Ishikawa (cell line): ENCODE data around the gene GPR84.

Experiments used
- CEBPB ChIP-seq: IDR thresholded peaks from 2 replicates; pipeline ENCODE4 v1.6.1; 2012
- CREB1 ChIP-seq: IDR thresholded peaks from 2 replicates; pipeline ENCODE4 v1.6.1; 2012; ENCODE audit warnings: low read depth
- EGR1 ChIP-seq: IDR thresholded peaks from 2 replicates; pipeline ENCODE4 v1.6.1; 2012
- EP300 ChIP-seq: IDR thresholded peaks from 2 replicates; pipeline ENCODE4 v1.6.1; 2012; ENCODE audit warnings: borderline replicate concordance
- FOXM1 ChIP-seq: IDR thresholded peaks from 2 replicates; pipeline ENCODE4 v1.6.1; 2012; ENCODE audit warnings: low read depth, borderline replicate concordance
- MAX ChIP-seq: IDR thresholded peaks from 2 replicates; pipeline ENCODE4 v1.6.1; 2012
- NFIC ChIP-seq: IDR thresholded peaks from 2 replicates; pipeline ENCODE4 v1.6.1; 2012
- RAD21 ChIP-seq: IDR thresholded peaks from 2 replicates; pipeline ENCODE4 v1.6.1; 2012; ENCODE audit warnings: low read depth
- TAF1 ChIP-seq: IDR thresholded peaks from 2 replicates; pipeline ENCODE4 v1.6.1; 2012; ENCODE audit warnings: low read depth, mild to moderate bottlenecking
- TCF12 ChIP-seq: IDR thresholded peaks from 2 replicates; pipeline ENCODE4 v1.6.1; 2012; ENCODE audit warnings: low read depth
- TEAD4 ChIP-seq: IDR thresholded peaks from 2 replicates; pipeline ENCODE4 v1.6.1; 2012
- YY1 ChIP-seq: IDR thresholded peaks from 2 replicates; pipeline ENCODE4 v1.6.1; 2012; ENCODE audit warnings: low read depth
- ZBTB7A ChIP-seq: IDR thresholded peaks from 2 replicates; pipeline ENCODE4 v1.6.1; 2012; ENCODE audit warnings: low read depth
- TF ChIP-seq, protein P1 (sequence below): IDR thresholded peaks from 2 replicates; pipeline ENCODE4 v1.6.1; 2012; ENCODE audit warnings: low read depth, mild to moderate bottlenecking
- TF ChIP-seq, protein P2 (sequence below): IDR thresholded peaks from 2 replicates; pipeline ENCODE4 v1.6.1; 2012

GPR84 gene

DNA sequence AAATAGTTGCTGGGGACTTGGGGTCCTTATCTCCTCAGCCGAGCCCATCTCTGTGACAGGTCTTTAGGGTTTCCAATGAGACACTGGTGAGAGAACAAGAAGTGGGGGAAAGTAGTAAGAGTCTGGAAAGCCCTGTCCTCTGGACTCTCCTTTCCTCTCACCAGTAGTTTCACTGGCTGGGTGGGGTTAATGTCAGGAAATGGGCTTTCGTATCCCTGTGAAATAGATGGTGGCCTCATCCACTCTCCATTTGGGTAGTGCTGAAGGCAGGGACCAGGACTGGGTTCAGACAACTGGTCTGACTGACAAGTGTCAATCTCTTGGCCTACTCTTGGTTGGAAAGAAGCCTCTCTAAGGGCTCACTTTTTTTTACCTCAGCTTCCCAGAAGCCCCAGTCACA lies 12.7 kb upstream of the GPR84 start:
- TF ChIP-seq NFIC: no peak
- TF ChIP-seq, protein P1, sequence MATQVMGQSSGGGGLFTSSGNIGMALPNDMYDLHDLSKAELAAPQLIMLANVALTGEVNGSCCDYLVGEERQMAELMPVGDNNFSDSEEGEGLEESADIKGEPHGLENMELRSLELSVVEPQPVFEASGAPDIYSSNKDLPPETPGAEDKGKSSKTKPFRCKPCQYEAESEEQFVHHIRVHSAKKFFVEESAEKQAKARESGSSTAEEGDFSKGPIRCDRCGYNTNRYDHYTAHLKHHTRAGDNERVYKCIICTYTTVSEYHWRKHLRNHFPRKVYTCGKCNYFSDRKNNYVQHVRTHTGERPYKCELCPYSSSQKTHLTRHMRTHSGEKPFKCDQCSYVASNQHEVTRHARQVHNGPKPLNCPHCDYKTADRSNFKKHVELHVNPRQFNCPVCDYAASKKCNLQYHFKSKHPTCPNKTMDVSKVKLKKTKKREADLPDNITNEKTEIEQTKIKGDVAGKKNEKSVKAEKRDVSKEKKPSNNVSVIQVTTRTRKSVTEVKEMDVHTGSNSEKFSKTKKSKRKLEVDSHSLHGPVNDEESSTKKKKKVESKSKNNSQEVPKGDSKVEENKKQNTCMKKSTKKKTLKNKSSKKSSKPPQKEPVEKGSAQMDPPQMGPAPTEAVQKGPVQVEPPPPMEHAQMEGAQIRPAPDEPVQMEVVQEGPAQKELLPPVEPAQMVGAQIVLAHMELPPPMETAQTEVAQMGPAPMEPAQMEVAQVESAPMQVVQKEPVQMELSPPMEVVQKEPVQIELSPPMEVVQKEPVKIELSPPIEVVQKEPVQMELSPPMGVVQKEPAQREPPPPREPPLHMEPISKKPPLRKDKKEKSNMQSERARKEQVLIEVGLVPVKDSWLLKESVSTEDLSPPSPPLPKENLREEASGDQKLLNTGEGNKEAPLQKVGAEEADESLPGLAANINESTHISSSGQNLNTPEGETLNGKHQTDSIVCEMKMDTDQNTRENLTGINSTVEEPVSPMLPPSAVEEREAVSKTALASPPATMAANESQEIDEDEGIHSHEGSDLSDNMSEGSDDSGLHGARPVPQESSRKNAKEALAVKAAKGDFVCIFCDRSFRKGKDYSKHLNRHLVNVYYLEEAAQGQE: peak; percentile 39; the same call in 1 of the 2 replicates

- no peak for TF ChIP-seq EP300
- no peak for TF ChIP-seq YY1
- no peak for TF ChIP-seq CEBPB
- TF ChIP-seq EGR1: no peak
- no peak for TF ChIP-seq FOXM1
- TF ChIP-seq TCF12: no peak
- TF ChIP-seq, protein P1: no peak
- TF ChIP-seq CREB1: no peak
- TF ChIP-seq, protein P2, sequence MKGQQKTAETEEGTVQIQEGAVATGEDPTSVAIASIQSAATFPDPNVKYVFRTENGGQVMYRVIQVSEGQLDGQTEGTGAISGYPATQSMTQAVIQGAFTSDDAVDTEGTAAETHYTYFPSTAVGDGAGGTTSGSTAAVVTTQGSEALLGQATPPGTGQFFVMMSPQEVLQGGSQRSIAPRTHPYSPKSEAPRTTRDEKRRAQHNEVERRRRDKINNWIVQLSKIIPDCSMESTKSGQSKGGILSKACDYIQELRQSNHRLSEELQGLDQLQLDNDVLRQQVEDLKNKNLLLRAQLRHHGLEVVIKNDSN: no peak
- no peak for TF ChIP-seq NFIC
- TF ChIP-seq ZBTB7A: no peak
- no peak for TF ChIP-seq TAF1
- no peak for TF ChIP-seq MAX
These were observed 12.3 kb upstream of the GPR84 start for GRCh38 chr12:54376596-54376995.

GRCh38 chr12:54375259-54375579 lies 10.9 kb upstream of the GPR84 start:
- TF ChIP-seq RAD21 (no peak), CREB1 (no peak), ZBTB7A (no peak), CEBPB (no peak), FOXM1 (no peak), MAX (no peak), EGR1 (no peak), TEAD4 (no peak), NFIC (no peak), EP300 (no peak), TAF1 (no peak), TCF12 (no peak), YY1 (no peak)
- TF ChIP-seq, protein P2: no peak
- TF ChIP-seq, protein P1: no peak

DNA sequence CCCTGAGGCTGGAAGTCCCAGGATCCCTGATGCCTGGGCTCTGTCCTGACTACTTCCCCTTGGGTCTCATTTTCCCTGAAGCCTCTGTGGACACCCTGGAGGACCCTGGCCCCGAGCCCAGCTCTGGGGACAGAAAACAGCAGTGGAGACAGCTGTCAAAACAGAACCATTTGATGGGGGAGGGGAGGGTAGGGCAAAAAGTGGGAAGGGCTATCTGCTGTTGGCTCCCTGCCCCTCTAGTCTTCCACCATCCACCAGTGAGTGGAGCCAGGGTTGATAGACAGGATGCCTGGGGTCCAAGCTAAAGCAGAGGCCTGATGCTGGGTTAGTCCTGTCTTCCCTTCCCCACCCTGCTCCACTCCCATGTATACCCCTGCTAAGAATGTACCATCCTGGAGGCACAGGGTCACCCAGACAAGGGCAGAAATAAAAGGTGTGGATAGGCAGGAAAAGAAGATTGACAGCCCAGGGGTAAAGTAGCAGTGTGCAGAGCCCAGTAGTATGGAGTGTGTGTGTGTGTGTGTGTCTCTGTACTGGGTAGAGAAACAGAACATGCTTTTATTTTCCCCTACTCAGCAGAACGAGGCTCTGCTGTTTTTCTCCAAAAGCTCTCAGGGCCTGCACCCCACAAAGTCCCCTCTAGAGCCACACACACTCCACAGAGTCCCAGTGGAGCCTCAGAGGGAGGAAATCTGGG lies 10.4 kb upstream of the GPR84 start:
- no peak for TF ChIP-seq MAX
- TF ChIP-seq, protein P2: no peak
